Hepatic stellate cell (primary cell): ENCODE measurements around the gene DIP2C.
A peak's percentile ranks its signal among the peaks of the same experiment; 100 is the strongest.
"Not testable (repeated sequence)": the region's sequence is repeated elsewhere in the genome, so short reads cannot be mapped to it uniquely, and the experiment has no call there.

ENCODE experiments used
- DNase-seq: peaks from one replicate; pipeline ENCODE4 v3.0.0; 2011; ENCODE audit warnings: low spot score

DIP2C gene

DNA sequence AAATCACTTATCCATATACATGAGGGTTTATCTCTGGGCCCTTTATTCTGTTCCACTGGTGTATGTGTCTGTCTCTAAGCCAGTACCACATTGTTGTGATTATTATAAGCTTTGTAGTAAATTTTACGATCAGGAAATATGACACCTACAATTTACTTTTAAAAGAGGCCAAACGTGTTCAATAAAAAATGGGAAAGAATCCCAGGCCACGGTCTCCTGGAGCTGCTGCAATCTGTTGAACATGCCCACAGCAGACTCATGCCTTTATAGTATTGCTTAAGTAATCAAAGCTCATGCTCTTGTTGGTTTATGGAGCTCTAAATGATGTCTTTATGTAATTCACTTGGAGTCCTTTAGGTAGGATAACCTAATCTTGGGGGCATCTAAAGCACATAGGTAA, 281.2 kb downstream of the DIP2C start:
- no peak for DNase-seq

- no peak for DNase-seq
Observed at GRCh38 chr10:406976-407375, 282.5 kb downstream of the DIP2C start.

DNA sequence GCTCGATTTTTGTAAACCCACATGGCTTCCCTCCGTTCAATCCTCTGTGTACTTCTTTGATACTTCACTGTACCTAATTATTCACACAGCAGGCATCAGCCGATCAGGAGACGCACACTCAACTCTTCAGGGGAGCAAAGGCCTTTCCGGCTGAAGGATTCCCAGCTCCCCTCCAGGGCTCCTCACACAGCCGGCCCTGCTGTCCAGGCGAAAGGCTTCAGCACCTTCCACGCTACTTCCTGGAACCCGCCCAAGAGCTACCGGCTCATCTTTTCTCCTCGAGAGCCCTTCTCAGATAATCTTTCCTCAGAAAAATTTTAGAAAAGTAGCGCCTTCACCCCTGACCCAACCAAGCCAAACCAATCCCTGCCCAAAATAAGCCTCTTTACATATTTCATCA, 283.8 kb downstream of the DIP2C start:
- DNase-seq: no peak

GRCh38 chr10:404991-405390, 284.5 kb downstream of the DIP2C start:
- no peak for DNase-seq

DNA sequence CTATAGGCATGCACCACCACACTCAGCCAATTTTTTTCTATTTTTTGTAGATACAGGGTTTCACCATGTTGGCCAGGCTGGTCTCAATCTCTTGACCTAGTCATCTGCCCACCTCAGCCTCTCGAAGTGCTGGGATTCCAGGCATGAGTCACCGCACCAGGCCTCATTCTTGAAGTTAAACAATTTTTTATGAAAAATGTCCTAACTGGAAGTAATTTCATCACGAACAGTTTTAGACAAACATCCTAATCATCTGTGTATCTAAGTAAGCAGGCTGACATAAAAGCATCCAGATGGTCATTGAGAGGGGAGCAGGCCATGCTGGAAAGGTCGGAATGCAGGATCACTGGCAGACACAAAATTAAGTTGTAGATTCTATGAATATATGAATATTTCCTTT, 285.1 kb downstream of the DIP2C start:
- DNase-seq: peak; percentile 80

GRCh38 chr10:398954-399353, 290.5 kb downstream of the DIP2C start:
- DNase-seq: no peak

DNA sequence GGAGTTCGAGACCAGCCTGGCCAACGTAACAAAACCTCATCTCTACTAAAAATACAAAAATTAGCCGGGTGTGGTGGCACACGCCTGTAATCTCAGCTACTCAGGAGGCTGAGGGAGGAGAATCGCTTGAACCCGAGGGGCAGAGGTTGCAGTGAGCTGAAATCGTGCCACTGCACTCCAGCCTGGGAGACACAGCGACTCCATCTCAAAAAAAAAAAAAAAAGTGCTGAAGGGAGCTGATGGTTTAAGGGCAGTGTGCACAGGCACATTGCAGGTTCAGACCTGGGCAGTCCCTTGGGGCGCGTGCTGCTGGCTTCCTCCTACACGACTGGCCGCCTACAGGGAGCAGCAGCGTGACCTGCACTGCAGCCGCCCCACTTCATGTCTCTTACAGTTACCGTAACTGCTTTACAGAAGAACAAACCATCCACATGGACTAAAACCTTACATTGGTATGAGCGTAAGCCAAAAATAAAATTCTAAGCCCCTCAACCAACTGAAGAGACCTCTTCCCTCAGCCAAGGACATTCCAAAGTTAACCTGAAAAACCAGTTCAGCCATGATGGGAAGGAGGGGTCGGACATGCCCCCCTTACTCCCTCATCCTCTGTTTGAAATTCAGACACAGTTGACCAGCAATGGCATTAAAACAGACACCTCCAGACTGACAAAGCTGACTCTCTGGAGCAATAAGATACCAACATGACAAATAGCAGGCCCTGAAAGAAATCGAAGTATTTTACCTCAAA, 292.0 kb downstream of the DIP2C start:
- no peak for DNase-seq

GRCh38 chr10:396535-397220, 292.8 kb downstream of the DIP2C start:
- DNase-seq: no peak

DNA sequence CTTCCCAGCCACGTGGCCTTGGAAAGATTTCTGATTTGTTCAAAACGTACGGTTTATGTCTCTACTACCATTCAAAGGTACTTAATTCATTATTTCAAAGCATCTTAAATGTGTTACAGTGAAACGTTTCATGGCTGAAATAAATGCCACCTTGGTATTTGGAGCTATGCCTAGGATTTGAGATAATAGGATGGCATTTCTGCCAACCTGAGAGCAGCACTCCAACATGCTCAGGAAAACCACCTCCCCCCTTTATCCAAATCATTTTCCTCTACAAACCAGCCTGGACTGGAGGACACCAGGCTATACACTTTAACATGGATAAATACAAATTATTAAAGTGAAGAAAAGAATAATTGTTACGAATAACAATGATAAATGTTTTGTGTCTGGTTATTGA, 293.4 kb downstream of the DIP2C start:
- no peak for DNase-seq

GRCh38 chr10:395665-396064, 293.8 kb downstream of the DIP2C start:
- DNase-seq: no peak

DNA sequence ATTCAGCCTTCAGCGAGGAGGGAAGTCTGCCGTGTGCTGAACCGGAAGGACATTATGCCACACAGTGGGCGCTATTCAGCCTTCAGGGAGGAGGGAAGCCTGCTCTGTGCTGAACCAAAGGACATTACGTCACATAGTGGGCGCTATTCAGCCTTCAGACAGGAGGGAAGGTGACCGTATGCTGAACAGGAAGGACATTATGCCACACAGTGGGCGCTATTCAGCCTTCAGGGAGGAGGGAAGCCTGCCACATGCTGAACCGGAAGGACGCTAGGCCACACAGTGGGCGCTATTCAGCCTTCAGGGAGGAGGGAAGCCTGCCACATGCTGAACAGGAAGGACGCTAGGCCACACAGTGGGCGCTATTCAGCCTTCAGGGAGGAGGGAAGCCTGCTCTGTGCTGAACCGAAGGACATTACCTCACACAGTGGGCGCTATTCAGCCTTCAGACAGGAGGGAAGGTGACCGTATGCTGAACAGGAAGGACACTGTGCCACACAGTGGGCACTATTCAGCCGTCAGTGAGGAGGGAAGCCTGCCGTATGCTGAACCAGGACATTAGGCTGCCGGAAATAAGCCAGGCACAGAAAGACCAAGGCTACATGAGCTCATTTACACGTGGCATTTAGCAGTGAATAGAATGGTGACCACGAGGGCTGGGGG, 294.9 kb downstream of the DIP2C start:
- DNase-seq: not testable (repeated sequence)

- no peak for DNase-seq
Observed at GRCh38 chr10:393787-394438, 295.6 kb downstream of the DIP2C start.

- no peak for DNase-seq
Observed at GRCh38 chr10:393106-393745, 296.2 kb downstream of the DIP2C start.

DNA sequence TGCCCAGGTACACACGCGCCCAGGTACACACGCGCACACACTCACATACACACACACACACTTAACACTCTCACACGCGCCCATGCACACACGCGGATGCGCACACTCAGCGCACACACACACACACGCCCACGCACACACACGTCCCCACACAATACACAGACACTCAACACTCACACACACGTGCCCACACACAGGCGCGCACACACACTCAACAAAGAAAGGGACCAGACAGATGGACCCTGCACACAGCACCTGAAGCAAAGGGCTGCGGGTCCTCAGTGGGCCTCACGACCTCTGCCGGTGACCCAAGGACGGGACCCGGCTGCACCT, 296.8 kb downstream of the DIP2C start:
- DNase-seq: no peak

GRCh38 chr10:391847-392704, 297.4 kb downstream of the DIP2C start:
- no peak for DNase-seq

DNA sequence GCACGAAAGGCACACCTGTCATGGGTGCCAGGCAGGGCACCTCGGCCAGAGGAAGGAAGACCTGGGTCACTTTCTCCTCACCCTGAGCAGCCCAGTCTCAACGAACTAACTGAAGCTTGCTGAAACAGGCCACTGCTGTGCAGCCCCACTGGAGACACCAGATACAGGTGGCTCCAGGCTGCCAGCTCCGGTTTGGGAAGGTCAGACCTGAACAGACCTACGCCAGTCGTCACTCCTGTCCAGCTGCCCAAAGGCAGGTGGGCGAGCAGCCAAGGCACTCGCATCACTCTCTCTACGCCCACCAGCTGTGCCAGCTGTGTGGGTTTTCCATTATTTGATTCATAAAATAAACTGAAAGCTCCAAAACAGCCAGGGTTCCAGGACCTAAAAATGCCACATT, 298.2 kb downstream of the DIP2C start:
- no peak for DNase-seq

DNA sequence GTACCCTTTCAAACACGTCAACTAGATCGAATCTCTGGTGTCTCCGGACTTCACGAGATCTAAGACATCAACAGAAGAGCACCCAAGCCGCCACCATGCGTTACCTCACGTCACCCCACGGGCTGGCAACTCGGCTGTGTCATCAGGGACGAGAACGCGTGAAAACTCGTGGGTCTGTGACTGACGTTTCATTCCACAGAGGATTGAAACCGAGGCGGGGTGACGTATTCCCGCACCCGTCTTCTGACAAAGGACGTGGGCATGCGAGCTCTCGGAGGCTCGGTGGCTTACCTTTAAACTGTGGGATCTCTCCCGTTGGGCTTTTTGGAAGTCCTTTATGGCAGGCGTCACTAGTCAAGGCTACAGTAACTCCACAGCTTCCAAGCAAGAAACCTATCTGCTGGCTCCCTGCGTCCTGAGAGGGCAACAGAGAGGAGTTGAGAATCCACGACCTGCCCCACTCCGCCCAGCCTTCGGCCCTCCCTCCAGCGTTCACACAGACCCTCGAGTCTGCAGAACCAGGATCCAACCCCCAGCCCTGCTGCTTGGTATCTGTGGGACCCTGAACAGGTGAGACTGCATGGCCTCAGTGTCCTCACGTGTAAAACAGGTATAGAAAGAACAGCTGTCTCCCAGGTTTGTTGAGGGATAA, 298.9 kb downstream of the DIP2C start:
- DNase-seq: no peak

- DNase-seq: no peak
Observed at GRCh38 chr10:389836-390448, 299.5 kb downstream of the DIP2C start.

DNA sequence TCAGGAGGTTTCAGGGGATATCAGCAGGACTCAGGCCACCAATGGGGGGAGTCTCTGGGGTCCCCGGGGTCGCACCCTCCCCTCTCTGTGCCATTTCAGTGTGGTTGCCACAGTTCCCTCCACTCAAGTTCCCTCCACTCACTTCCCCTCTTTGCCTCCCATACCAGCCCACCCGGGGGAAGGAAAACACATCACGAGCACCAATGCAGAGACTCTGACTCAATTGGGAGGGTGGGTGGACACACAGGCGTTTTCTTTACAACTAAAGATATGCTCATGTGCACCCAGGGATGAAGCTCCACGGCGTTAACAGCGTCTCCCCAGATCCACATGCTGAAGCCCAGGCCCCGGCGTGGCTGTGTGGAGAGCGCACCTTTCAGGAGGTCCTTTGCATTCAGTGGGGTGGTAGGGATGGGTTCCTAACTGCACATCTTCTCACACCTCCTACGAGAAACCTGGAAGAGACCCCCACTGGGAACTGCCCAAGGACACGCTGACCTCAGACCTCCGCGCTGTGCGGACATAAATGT, 300.1 kb downstream of the DIP2C start:
- DNase-seq: no peak

- no peak for DNase-seq
Observed at GRCh38 chr10:388661-389045, 300.8 kb downstream of the DIP2C start.
